ENCODE results near the gene RBBP8.
"Not testable (repeated sequence)": the region's sequence is repeated elsewhere in the genome, so short reads cannot be mapped to it uniquely, and the experiment has no call there.

RBBP8 gene

GRCh38 chr18:22946217-22946616 is 13.1 kb downstream of the RBBP8 start:
- DNase-seq = no peak

- no peak for DNase-seq
Observed at GRCh38 chr18:22946846-22947245, 13.7 kb downstream of the RBBP8 start.

- no peak for DNase-seq
Observed at GRCh38 chr18:22951823-22952222, 18.7 kb downstream of the RBBP8 start.

GRCh38 chr18:22952525-22952924 is 19.4 kb downstream of the RBBP8 start:
- no peak for DNase-seq

GRCh38 chr18:22953982-22954381 is 20.9 kb downstream of the RBBP8 start:
- not testable (repeated sequence) for DNase-seq

- DNase-seq = no peak
Observed at GRCh38 chr18:22956226-22956625, 23.1 kb downstream of the RBBP8 start.

GRCh38 chr18:22961156-22961555 is 28.0 kb downstream of the RBBP8 start:
- DNase-seq = no peak

GRCh38 chr18:22962004-22962403 is 28.9 kb downstream of the RBBP8 start:
- DNase-seq = no peak

GRCh38 chr18:22964116-22964515 is 31.0 kb downstream of the RBBP8 start:
- DNase-seq = no peak

- no peak for DNase-seq
Observed at GRCh38 chr18:22964722-22965121, 31.6 kb downstream of the RBBP8 start.

- no peak for DNase-seq
Observed at GRCh38 chr18:22971038-22971437, 37.9 kb downstream of the RBBP8 start.

GRCh38 chr18:22974001-22974400 is 40.9 kb downstream of the RBBP8 start:
- no peak for DNase-seq

GRCh38 chr18:22974707-22975106 is 41.6 kb downstream of the RBBP8 start:
- DNase-seq = no peak

- DNase-seq = no peak
Observed at GRCh38 chr18:22975508-22975907, 42.4 kb downstream of the RBBP8 start.

- DNase-seq = no peak
Observed at GRCh38 chr18:22977847-22978701, 44.9 kb downstream of the RBBP8 start.

- DNase-seq = no peak
Observed at GRCh38 chr18:22980394-22980793, 47.3 kb downstream of the RBBP8 start.

GRCh38 chr18:22981274-22982133 is 48.4 kb downstream of the RBBP8 start:
- no peak for DNase-seq

- no peak for DNase-seq
Observed at GRCh38 chr18:22983175-22983574, 50.0 kb downstream of the RBBP8 start.

- DNase-seq = no peak
Observed at GRCh38 chr18:22985250-22985649, 52.1 kb downstream of the RBBP8 start.

- DNase-seq = no peak
Observed at GRCh38 chr18:22987547-22988189, 54.5 kb downstream of the RBBP8 start.

GRCh38 chr18:22988208-22988607 is 55.1 kb downstream of the RBBP8 start:
- DNase-seq = no peak

- DNase-seq = no peak
Observed at GRCh38 chr18:22998344-22998743, 65.2 kb downstream of the RBBP8 start.

GRCh38 chr18:22999212-22999611 is 66.1 kb downstream of the RBBP8 start:
- no peak for DNase-seq

GRCh38 chr18:22999647-23000046 is 66.5 kb downstream of the RBBP8 start:
- no peak for DNase-seq
